ENCODE data around the gene BLID.

BLID gene

GRCh38 chr11:122076512-122077120 is 39.4 kb downstream of the BLID start:
- DNase-seq (ENCODE audit: low read depth): no peak

GRCh38 chr11:122075016-122075415 is 41.0 kb downstream of the BLID start:
- no peak for DNase-seq (ENCODE audit: low read depth)

DNA sequence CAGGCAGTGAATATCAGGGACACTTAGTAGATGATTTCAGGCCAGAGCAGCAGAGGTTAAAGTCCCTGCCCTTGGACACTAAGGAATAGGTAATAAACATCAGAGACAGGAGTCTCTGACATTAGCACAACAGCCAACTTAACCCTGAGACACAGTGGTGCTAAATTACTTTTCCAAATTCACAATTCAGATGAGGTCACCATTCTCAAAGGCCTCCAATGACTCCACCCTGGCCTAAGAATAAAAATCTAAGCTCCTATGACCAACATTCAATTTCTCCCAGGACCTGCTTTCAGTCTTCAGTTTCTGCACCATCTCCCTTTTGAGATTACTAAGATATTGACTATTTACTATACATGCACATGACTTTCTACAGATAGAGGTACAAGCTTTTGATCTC is 42.0 kb downstream of the BLID start:
- no peak for DNase-seq (ENCODE audit: low read depth)

- no peak for DNase-seq (ENCODE audit: low read depth)
These were observed 44.3 kb downstream of the BLID start for GRCh38 chr11:122071709-122072202.

DNA sequence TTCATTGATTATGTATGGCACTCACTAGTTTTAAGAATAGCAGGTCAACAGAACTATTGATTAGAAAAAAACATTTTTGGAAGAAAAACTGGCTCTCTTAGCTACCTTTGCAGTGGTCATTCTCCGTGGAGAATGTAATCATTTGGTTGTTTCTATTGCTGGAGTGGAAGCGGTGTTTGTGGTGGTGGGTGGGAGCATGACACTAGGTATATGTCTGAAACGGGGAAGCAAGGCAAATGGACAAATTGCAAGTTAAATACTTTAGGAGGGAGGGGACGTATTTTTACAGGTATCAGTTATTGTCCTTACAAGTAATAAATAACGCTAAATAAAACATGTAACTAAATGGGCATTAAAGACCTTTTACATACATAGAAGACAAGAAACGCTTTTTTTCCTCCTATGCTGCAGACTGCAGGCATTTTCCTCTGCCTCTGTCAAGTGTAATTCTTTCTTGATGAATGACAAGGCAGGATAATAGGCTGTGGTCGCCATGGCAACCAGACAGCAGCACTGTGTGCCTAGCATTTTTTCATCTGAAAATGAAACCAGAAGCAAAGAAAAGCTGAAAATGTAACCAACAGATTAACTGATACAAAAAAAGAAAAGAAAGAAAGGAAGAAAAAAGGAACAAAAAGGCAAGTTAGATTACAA is 46.2 kb downstream of the BLID start:
- DNase-seq (ENCODE audit: low read depth): peak; percentile 49

DNA sequence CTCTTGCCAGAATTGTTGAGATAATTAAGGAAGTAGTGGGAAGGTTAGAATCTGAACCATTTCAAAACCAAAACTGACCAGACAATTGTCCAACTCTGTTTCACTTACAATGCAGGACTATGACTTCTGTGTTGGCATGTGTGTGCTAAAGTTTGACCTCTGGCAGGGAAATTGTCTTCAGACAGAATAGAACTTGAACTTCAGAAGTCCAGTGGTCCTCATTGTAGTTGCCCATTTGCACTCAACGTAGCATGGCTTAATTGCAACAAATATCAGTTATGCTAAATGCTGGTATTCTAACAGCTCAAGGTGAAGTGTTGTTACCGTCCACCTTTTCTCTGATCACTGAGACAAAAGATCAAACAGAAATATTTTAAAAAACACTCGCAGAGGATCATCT is 47.2 kb downstream of the BLID start:
- DNase-seq (ENCODE audit: low read depth): no peak

DNA sequence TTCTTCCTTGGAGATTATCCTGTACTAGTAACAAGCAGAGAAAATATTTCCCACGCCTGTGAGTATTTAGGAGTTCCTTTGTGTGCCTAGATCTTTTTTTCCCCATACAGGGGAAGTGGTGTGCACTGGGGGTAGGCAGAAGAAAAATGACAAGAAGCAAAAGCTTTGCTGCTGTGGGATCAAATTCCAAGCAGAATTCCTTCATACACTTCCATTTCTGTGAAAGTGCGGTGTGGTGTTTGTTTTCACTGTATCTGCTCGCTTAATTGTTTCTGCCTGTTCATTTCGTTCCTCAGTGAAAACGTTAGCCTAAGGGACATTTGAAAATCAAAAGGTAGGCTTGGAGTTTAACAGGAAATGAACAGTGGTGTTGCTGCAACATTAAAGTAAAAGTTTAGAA is 47.9 kb downstream of the BLID start:
- DNase-seq (ENCODE audit: low read depth): no peak
